ENCODE data around the gene KCNJ10.

Gene KCNJ10

GRCh38 chr1:160098852-160099561 lies 29.0 kb upstream of the KCNJ10 start:
- peak; percentile 51 for DNase-seq

GRCh38 chr1:160097911-160098851 lies 28.2 kb upstream of the KCNJ10 start, which contains the start of gene IGSF8:
TSS of gene IGSF8 (minus strand) at chr1:160098619. CDS start at chr1:160098472, 147 bp downstream.
- peak; percentile 42 for DNase-seq

DNA sequence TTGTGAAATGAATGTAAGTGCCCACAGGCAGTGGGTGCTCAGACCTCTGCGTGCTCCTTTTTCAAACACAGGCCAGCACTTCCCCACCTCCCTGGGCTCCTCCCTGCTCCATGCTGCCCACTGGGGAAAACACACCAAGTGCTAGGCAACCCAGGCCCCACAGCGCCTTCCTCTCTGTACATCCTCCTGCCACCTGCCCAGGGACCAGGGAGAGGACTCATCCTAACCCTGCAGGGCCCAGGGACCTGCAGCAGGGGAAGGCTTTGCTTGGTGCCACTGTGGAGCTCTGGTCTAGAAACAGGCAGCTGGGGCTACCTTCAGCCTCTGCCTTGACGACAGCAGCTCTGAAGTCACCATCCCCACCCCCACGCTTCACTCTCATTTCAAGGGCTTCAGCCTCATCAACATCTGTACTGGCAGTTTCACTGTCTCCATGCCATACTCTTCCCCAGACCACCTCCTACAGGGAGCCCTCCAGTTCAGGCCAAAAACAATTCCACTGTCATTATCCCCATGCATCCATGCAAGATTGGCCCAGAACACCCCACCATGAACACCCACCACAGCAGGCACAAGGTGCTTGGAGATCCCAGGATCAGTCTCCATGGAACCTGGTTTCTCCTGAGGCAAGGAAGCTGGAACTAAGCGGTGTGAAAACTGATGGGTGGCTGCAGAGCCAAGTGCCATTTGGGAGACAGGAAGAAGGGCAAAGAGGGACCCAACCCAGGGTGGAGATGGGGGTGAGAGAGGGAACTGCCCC lies 27.4 kb upstream of the KCNJ10 start:
- DNase-seq: no peak

DNA sequence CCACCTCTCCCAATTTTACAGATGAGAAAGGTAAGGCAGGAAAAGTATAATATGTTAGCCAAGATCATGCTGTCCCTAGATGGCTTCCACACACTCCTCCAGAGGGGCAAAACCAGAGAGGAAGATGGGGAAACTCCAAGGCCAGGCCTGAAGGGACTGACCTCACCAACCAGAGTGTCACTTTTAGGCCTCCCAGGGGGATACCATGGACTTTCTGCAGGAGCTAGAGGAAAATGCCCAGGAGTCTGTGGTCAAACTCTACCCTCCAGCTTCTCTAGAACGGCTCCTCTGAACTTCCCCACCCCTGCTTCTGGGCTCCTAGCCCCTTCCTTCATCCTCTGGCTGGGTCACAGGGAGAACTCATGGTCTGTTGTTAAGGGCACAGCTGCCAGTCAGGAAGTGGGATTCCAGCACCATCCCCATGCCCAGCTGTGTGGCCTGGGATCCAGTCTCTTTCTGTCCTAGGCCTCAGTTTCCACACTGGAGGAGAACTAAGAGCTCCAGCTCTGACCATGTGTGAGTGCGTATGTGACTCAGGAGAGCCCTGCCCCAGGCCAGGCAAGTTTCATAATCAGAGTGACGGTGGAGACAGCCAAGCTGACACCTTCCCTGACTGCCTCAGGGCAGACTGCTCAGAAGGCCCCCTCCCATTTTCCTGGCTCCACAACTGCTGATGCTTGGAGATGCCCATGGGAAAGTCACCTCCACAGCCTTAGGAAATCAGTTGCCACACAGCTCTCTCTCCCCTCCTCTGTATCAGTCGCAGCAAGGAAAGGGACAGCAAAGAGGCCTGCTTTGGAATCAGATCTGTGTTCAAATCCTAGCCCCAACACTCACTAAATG lies 26.5 kb upstream of the KCNJ10 start:
- DNase-seq: no peak

GRCh38 chr1:160095382-160096105 lies 25.6 kb upstream of the KCNJ10 start:
- no peak for DNase-seq

DNA sequence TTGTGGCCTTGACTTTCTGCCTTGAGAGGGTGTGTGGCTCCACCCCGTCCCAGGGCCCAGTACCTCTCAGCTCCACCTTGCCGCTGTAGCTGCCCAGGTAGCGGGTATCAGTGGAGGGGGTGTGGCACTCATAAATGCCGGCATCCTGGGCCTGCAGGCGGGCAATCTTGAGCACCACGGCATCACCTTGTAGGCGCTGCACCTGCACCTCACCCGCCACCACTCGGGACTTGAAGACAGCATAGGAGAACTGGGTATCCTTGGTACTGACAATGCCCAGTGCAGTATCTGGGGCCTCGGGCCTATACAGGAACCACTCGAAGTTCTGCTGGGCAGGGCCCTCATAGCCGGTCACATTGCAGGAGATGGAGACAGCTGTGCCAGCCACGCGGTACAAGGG lies 24.8 kb upstream of the KCNJ10 start:
- no peak for DNase-seq

DNA sequence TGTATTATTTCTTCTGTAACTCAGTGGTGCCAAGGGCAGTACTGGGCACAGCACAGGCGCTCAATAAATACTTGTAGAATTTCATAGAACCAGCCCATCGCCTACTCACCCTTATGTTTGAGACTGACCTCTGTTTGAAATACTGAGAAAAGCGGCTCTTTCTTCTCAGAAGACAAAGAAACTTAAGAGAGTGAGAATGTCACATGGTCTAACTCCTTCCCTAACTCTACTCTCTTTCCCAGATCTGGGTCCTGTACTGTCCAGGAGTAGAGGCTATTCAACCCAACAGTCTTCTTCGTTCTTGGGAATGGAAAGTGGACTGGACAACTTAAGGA lies 24.3 kb upstream of the KCNJ10 start:
- no peak for DNase-seq

GRCh38 chr1:160093624-160094290 lies 23.8 kb upstream of the KCNJ10 start:
- no peak for DNase-seq

- no peak for DNase-seq
Measured at GRCh38 chr1:160093069-160093395, 23.1 kb upstream of the KCNJ10 start.

GRCh38 chr1:160092366-160093068 lies 22.6 kb upstream of the KCNJ10 start:
- no peak for DNase-seq

GRCh38 chr1:160091666-160092223 lies 21.8 kb upstream of the KCNJ10 start:
- DNase-seq: no peak

GRCh38 chr1:160090760-160091159 lies 20.8 kb upstream of the KCNJ10 start:
- DNase-seq: no peak

DNA sequence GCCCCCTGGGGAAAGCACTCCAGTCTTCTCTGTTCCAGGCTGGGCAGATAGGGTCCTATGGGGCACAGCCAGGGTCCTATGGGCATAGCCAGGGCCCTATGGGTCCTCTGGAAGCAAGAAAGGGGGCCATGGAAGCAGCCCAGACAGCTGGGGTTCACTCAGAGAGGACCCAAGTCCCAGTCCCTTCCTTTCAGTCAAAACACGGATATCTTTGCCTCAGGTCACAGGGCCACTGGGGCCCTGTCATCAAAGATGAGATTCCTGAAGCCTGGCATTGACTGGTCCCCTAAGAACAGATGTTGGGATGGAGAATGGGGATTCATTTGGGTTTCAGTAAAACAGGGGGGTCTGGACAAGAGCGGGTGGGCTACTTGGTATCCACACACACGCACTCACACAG lies 19.9 kb upstream of the KCNJ10 start:
- no peak for DNase-seq

- no peak for DNase-seq
Measured at GRCh38 chr1:160087118-160087662, 17.2 kb upstream of the KCNJ10 start.

DNA sequence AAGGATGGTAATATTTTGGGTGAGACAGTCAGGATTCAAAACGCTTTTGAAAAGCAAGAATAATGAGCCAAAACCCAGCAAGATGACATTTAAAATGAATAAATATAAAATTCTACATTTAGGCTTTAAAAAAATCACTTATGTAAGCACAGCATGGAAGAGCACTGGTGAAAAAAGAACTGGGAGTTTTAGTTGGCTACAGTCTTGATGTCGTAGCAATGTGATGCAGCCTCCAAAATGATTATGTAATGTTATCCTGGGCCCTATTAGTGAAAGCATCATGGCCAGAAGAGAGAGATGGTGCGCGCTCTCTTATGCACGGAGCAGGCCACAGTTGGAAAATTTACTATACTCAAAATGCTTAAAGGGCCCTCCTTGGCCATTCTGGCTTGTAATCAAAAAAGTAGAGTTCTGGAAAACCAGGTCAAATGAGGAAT lies 16.5 kb upstream of the KCNJ10 start:
- DNase-seq: no peak

DNA sequence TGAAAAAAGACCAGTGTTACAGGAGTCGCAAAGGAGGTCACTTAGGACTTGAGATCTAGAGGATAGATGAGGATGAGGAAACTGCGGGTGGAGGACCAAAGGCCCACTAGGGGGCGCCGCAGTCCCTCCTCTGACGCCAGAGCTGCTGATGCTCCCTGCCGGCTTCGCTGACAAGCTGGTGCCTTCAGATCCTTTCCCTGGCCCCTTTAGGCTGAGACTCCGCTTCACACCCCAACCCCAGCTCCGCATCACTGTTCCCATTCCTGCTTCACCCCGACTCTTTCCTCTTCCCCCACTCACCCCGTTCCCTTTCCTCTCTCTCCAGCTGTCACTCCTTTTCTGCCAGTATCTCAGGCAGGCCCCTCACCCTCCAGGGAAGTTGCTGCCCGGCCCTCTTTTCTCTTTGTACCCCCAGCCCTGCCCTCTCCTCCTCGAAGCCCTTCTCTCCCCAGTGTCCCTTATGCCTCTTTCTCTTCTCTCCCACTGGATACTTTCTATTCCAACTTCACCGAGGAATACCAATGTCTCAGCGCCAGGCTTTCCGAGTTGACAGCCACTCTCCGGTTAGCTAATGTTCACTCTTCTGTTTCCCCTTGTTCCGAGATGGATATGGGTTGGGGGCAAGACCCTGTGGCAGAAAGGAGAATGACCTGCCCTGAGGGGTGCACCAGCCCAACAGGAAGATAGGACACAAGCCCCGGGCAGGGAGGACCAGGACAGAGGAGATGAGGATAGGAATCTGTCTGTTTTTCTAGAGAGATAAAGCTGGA lies 15.9 kb upstream of the KCNJ10 start:
- DNase-seq: peak; percentile 25

GRCh38 chr1:160084771-160085321 lies 14.9 kb upstream of the KCNJ10 start:
- DNase-seq: no peak

GRCh38 chr1:160083968-160084770 lies 14.2 kb upstream of the KCNJ10 start:
- DNase-seq: peak; percentile 37
